HG03432 (cell line): ENCODE results near the gene GZMA.

Experiments used
- ATAC-seq: cut with Tn5 transposase; IDR thresholded peaks from one replicate; pipeline ENCODE4 v1.9.1; 2021; ENCODE audit warnings: mild to moderate bottlenecking, moderate library complexity; ENCODE audit not compliant: unreplicated experiment

The GZMA gene

DNA sequence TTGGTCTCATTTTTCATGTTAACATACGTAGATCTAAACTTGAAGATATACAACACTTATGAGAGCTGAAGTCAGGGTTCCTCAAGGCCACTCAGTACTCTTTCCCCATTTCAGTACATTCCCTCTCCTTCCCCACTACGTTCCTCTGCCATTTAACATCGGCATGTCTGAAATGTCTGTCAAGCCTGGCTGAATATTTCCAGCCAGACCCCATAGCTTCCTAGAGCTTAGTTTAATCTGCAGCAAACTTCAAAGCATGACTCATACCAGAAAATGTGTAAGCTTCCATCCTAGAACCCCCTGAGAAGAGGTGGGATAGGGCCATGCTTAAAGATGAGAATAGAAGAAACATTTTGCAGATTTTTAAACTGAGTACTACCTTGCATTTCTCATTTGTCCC is 6.2 kb downstream of the GZMA start:
- no peak for ATAC-seq

DNA sequence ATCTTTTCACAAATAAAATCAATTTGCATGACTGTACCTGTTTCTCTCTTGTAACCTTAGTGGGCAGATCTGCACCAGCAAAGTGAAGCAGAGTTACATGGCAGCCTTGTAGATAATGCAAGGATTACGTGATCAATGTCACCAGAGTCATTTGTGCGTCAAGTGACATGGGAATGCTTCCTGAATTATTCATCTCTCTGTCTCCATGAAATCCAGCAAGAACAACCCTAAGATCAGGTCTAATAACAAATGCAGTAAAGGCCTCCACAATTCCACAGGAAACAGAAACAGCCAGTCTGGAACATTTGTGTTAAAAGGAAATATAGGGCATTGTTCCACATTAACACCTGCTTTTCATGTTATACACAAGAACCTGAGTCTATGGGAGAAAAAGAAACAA is 7.8 kb downstream of the GZMA start:
- no peak for ATAC-seq

DNA sequence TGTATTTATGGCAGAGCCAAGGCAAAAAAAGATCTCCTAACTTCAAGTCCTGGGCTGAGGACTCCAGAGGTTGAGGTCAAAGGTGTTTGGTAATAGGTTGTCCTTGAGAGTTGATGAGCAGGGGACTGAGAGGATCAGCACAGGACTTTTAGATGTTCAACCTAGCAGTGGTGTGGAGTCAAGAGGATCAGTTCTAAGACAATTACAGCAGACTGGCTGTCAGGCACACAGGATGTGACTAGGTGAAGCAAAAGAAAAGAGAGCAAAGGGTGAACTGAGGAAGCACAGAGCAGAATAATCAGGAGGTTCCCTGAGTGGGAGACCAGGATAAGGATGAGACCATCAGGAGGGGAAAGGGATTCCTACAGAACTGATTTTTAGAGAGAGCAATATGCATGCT is 10.9 kb downstream of the GZMA start:
- ATAC-seq: no peak

DNA sequence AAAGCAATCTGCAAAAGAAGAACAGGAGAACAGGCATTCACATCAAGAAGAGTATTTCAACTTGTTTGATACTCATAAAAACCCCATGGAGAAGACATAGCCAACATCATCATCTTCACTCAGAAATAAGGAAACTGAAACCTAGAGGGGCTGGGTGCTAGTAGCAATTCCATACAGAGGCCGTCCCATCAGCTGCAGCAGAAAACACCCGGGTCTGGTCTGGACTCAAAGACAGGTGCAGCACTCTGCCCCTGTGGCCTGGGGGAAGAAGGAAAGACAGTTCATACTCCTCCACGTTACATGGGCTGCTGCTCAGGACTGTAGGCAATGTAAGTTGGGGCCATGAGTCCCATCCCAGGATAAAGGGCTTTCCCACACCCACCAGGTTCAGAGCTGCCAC is 11.6 kb downstream of the GZMA start:
- no peak for ATAC-seq

DNA sequence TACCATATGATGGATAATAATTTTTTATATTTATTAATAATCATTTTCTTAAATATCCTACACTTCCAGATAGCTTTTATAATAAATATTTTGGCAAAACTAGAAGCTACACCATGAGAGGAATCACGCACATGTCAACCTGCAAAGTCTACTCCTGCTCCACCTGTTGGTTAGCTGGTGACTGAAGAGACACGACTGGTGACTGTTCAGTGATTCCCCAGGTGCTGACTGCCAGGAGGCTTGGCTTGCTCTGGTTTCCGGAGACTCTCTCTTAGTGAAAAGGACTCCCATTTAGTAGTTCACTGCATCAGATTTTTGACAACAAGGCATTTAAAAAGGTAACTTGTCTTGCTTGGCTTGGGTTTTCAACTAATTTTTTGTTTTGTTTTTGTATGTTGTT is 20.9 kb downstream of the GZMA start:
- ATAC-seq: no peak

DNA sequence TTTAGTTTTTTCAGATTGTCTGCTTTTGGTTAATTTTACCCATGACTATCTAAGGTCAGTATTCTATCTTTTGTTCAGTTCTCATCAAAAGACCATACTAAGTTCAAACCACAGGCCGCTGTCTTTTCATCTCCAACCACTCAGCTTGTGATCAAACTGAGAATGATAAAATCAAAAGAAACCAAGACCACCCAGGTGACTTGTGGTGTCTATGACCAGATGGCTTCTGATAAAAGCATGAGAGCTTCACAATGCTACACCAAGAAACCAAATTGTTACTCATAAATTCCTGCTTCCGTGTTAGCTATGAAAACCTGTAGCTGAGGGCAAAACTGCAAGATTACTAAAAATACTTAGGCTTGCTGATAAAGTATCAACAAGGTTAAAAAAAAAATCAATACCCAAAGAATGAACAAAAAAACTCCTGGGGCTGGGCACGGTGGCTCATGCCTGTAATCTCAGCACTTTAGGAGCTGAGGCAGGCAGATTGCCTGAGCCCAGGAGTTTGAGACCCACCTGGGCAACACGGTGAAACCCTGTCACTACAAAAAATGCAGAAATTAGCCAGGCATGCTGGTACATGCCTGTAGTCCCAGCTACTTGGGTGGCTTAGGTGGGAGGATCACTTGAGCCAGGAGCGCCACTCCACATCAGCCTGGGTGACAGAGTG is 31.7 kb downstream of the GZMA start:
- no peak for ATAC-seq

DNA sequence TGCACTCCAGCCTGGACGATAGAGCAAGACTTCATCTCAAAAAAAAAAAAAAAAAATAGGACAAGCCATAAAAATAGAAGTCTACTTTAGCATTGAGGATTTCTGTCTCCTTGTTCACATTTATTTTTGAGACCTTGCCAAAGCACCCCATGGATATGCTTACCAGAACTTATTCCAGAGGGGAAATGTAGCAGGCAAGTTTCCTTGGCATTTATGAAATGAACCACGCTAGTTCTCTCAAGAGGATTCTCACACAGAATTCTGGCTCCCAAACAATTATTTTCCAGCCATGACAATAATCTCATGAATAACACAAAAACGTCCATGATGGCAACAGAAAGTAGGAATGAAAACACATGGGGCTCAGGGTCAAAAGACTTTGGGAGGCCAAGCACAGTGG is 34.1 kb downstream of the GZMA start:
- no peak for ATAC-seq

DNA sequence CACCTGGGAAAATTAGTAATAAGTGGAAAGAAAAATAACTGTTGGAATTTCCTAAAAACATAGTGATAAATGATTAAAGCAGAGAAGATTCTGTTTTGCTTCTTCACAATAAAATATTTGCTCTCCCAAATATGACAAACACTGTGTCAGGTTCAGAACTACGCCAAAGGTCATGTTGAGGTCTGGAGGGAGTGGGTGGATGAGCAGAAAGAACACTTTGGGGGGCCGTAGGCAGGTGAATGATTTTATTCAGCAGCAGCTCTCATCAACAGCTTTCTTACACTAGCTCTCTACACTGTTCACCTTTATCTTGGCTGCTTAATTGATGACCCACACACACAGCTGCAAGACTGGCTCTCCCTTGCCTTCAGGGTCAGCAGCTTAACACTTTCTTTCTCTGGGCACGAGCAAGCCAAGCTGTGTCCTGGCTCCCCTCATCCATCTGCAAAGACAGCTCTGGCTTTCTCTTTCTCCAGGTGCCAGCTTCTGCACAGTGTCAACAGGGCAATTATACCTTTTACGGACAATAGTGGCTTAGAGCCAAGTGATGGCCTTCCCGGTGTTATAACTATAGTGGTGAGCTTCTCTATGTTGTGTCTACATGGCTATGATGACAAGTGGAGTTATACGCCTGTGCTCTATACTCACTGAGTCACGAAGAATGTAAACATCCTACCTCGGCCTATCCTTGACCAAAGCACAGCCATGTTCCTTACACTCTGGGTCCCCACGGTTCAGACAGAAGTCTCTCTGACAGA is 38.6 kb downstream of the GZMA start:
- no peak for ATAC-seq

DNA sequence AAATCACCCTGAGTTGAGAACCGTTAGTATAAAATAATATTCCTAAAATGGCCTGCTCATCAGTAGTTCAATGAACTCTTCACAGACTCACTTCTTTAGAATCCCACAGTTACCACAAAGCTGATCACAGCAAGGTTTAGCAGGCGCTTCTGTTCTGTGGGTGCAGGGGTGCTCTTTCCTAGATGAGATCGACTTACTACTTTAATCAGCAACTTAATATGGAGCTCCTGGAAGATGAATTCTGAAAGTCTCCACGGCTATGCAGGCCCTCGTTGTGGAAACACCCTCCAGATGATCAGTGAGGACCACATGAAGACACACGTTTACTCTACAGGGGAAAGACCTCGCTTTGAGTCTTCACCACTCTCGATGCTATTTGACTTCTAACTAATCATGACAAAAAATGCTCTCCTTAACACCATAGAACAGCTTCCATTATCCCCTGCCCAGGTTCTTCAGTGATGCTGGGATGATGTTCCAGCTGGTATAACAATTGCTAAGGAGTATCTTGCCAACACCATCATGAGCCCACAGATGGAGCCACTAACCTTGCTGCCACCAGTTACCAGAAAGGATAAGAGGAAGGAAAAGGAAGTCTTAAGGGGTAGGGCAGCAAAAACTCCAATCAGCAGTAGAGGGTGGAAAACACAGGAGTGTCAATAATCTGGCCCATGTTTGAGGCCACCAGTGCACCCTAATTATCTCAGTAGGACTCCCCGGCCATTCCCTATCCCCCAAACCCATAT is 39.7 kb downstream of the GZMA start:
- no peak for ATAC-seq

DNA sequence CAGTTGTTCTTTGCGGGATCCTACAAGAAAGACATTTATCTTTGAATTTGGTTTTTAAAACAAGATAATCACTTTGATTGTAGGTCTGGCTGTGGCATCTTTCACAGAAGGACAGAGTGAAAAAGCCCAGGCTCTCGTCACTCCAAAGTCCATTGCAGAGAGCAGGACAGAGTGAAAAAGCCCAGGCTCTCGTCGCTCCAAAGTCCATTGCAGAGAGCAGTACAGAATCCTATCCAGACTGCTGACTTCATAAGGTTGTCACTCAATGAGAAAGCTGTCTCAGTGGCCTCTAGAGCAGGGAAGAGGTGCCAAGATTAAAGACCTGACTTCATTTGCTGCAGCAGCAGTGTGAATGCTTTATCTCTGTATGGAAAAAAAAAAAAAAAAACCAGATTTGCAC is 41.2 kb downstream of the GZMA start:
- no peak for ATAC-seq

DNA sequence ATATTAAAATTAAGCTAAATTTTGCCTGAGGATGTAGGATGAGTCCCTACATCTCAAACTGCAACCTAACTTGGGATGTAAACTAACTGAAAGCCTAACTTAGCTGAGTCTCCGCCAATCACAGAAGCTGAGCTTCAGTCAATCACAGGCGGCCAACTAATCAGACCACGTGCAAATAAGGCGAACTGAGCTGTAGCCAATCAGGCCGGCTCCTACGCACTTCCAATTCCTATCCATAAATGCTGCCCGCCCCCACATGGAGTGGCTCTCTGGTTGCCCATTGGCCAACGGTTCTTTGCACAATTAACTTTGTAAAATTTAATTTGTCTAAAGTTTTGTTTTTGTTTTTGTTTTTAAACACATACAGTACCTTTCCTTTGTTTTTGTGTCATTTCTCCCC is 43.6 kb downstream of the GZMA start:
- ATAC-seq: no peak

DNA sequence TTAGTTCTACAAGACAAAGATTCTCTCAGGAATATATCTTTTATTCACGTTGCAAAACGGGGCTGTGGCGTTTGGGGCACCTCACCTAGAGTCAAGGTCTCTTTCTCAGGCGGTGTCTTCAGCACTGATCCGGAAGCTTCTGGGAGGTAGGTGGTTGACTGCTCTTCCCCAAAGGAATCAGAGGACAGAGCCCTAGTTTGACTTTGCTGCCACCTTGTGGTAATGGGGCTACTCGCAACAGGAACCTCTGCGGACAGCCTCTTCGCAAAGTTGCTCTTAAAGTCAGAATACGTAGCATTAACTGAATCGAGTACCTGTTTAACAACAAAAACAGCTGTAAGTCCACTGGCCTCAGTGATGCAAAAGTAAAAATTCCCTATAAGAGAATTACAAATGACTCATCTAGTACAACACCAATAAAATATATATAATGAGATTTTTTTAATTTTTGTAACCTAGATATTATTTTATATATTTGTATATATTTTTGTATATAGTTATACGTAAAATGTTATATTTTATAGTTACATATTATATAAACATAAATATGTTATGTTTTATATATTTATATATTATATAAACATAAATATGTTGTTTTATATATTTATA is 44.2 kb downstream of the GZMA start:
- ATAC-seq: peak; percentile 87

DNA sequence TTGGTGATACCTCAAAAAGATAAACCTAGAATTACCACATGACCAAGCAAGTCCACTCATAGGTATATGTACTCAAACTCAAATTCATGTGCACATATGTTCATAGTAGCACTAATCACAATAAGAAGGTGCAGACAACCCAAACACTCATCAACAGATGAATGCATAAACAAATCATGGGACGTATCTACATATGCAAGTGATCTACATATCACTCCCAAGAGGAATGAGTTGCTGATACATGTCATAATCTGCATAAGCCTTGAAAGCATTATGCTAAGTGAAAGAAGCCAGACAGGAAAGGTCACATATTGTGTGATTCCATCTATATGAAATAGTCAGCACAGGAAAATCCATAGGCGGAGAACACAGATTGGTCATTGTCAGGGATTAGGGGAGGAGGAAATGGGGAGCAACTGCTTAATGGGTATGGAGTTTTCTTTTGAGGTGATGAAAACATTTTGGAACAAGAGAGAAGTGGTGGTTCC is 46.9 kb downstream of the GZMA start:
- ATAC-seq: no peak

DNA sequence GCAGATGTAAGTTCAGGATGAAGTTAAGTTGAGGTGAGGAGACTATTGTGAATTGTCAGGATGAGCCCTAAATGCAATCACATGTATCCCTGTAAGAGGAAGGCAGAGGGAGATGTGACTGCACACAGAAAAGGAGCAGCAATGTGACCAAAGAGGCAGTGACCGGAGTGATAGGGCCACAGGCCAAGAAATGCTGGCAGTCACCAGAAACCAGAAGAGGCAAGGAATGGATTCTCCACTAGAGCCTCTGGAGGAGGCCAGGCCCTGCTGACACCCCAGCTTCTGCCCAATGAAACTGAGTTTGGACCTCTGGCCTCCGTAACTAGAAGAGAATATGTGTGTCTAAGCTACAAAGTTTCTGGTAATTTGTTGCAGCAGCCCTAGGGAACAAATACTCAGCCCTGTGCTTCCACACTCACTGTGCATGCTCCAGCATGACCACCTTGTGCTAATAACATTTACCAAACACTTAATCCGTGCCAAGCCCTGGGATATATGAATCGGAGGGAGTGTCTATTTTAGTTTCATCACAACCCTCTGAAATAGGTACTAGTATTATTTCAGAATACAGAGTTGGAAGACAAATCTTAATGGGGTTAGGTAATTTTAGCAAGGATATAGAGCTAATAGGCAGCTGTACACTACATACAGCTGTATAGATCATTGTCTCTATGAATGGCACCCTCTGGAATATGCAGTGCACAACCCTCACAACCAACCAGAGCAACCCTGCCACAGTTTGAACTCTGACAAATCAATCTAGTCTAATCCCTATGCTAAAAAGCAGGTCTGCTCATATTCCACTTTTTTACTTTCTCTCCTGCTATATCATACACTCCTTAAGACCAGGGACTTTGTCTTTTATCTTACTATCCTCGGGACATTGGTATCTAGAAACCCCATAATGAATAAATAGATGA is 49.7 kb downstream of the GZMA start:
- ATAC-seq: no peak

DNA sequence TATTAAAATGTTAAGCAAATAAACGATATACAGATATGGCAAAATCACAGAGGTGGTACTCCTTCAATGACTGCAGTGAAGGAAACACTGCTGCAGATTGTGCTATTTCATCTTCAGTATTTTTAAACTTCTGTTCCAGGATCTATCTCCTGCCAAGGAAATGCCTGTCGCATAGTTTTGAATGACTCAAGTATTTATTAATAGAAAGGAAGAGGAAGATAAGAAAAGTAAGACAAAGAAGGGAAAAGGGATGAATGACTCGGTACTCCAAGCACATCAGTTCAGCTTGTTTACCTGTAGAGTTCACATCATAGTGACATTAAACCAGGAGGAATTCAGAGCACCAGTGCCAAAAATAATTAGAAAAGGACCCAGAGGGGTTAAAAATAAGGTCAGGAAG is 52.4 kb downstream of the GZMA start:
- ATAC-seq: no peak
